DMS 273 treated with DMSO at 0.1 percent for 48 hours (cell line): Measurements from ENCODE around the gene GPRIN1.
A peak's percentile ranks its signal among the peaks of the same experiment; 100 is the strongest.

Experiments
- DNase-seq: peaks from one replicate; lab custom pipeline; 2025; lab: John Stamatoyannopoulos, UW

GPRIN1 gene

DNA sequence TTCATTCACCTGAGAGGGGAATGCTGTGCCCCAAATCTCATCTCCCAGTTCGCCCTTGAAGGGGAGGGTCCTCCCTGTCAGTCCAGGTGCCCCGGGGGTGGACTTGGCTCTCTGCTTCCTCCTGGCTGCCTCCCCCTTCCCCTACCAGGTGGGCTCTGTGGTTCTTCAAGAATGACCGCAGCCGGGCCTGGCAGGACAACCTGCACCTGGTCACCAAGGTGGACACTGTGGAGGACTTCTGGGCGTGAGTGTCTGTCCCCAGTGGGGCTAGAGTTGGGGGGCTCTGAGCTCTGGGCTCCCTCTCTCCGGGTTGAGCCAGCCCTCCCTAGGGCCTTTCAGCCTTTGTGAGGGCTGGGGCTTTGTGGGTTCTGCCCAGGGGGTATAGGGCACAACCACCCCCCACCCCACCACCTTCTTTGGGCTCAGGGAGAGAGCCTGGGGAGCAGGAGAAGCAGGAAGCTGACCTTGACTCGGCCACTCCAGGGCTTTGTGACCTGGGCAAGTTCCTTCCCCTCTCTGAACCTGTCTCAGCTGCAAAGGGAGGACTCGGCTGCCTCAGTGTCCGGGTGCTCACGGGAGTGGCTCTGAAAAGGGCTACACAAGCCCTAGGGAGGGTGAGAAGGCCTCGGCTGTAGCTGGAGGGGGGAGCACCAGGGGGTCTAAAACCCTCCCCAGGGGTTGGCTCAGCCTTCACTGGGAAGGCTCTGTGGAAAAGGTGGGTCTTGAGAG, 33.7 kb upstream of the GPRIN1 start:
- DNase-seq = no peak

- DNase-seq = no peak
These were observed 32.9 kb upstream of the GPRIN1 start for GRCh38 chr5:176642675-176643490.

DNA sequence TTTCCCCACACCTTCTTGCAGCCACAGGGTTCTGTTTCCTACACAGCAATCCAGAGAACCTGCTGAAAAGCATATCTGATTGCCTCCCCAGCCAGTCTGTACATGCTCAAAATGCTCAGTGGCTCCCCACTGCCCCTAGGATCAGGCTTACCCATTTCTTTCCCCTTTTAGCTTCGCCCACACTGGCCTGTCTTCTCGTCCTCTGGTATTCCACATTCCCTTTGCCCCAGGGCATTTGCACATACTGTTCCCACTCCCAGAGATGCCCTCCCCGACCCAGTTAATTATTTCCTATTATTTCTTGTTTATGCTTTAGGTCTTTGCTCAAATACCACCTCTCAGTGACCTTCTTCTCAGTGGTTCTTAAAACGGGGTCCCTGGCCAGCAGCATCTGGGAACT, 30.7 kb upstream of the GPRIN1 start:
- no peak for DNase-seq

GRCh38 chr5:176639981-176640380, 30.0 kb upstream of the GPRIN1 start:
- DNase-seq = peak; percentile 92

- DNase-seq = no peak
These were observed 29.3 kb upstream of the GPRIN1 start for GRCh38 chr5:176639208-176639607.

- no peak for DNase-seq
These were observed 28.5 kb upstream of the GPRIN1 start for GRCh38 chr5:176638437-176638836.

DNA sequence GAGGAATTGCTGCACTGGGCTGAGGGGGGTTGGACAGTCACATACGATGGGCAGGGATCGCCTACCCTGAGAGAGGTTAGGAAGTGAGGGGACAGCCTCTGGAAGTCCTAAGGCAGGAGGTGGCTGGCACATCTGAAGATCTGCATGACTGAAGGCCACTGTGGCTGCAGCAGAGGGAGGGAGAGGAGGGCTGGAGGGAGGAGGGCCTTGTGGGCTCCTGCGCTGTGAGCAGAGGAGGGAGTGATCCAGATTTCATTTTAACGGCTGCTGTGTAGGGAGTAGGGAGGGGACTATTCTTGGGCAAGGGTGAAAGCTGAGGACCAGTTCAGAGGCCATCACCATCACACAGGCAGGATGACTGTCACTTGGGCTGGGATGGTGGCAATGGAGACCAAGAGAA, 27.6 kb upstream of the GPRIN1 start:
- DNase-seq = no peak

DNA sequence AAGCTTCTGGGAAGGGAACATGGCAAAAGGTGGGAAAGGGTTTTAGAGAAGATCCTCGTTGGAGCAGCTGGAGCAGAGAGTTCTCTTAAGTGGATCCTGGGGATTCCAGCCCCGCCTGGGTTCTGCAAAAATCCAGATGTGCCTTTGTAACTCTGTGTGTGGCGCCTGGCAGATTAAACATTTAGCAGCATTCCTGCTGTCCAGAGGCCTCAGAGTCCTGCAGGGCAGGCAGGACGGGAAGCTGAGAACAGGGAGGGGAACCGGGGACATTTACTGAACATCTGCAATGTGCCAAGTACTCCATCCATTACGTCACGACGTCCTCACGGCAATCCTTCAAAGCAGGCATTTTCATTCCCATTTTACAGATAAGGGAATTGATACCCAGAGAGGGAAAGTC, 26.5 kb upstream of the GPRIN1 start:
- DNase-seq = no peak

DNA sequence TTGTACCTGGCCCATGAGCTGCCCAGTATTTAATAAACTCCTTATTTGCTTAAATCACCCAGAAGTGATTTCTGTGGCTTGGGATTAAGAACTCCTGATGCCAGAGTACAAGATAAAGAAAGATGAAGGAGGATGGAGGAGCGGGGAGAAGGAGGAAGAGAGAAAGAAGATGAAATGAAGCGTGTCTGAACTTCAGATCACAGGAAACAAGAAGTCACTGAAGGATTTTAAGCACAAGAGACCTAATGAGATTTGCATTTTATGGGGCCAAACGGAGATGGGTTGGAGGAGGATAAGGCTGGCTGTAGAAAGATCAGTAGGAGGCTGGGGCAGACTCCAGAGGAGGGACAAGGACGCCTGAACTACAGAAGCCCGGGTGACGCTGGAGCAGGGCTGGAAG, 23.6 kb upstream of the GPRIN1 start:
- no peak for DNase-seq

DNA sequence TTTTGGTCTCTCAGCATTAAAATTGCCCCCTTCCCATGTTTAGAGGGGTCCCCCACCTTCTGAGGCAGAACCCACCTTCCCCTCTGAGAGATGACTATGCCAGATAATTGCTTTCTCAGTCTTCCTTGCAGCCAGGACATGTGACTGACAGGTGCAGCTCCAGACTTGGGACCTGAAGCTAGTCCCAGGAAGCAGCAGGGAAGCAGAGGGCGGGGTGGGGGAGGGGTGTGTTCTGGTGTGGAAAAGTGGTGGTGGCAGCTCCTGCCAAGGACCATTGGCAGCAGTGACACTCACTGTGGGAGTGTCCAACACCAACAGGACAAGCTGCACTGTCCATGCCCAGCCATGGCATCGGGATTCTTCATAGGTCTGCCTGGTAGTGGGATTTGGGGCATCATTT, 22.8 kb upstream of the GPRIN1 start:
- DNase-seq = no peak

GRCh38 chr5:176631383-176632200, 21.6 kb upstream of the GPRIN1 start:
- no peak for DNase-seq

DNA sequence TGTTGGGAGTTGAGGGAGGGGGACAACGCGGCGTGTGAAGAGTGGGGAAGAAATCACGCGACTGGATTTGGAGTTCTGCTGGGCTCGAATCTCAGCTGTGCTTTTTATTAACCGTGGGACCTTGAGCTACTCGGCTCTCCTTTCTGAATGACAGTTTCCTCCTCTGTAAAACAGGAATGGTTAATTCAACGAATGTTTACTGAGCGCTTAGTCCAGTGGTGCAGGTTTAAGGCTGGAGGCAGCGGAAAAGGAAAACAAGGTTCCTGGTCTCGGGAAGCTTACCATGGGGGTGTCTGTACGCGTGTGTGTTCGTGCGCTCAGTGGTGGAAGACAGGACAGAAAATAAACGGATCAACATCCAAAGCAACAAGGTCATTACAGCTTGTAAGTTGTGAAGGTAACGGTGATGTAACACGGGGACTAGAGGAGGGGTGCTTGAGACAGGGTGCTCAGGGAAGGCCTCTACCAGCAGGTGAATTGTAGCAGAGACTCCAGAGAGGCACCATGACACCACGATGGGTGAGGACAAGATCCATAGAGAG, 20.8 kb upstream of the GPRIN1 start:
- DNase-seq = no peak

GRCh38 chr5:176629853-176630680, 20.1 kb upstream of the GPRIN1 start, which contains the start of the genes EIF4E1B and SNCB:
EIF4E1B (plus strand) TSS chr5:176630675; CDS start chr5:176642788, 12,113 bp downstream.
SNCB (minus strand) TSS chr5:176630534; CDS start chr5:176629654, 880 bp downstream.
- DNase-seq = peak; percentile 10

GRCh38 chr5:176629317-176629852, 19.4 kb upstream of the GPRIN1 start:
- no peak for DNase-seq

DNA sequence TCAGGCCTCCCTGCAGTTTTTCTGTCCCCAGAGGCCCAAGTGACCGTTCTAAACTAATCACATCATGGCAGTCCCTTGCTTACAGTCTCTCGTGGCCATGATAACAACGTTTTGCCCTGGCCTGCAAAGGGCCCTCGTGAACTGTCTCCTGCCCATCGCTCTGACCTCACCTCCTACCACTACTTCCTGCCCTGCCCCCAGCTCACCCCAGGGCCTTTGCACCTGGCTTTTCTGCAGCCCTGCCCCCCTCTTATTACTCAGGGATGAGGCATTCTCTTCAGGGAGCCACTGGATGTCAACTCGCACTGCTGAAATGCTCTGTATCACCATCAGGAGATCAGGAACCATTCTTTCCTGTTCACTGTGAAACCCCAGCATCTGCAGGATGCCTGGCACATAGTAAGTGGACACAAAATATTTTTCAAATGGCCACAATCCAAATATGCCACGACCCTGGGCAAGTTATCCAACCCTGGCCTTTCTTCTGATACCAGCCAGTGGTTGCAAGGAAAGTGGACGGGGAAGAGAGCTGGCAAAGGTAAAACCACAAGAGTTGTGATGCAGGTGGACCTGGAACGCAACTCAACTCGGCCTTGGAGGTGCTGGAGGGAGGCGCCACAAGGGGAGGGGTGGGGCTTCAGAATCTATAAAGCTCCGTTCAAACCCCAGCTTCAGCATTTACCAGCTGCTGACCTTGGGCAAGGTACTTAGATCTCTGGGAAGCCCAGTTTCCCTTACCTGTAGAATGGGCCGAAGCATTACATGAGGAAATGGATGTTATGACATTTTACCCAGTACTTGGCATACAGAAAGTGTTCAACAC, 18.7 kb upstream of the GPRIN1 start:
- DNase-seq = no peak

DNA sequence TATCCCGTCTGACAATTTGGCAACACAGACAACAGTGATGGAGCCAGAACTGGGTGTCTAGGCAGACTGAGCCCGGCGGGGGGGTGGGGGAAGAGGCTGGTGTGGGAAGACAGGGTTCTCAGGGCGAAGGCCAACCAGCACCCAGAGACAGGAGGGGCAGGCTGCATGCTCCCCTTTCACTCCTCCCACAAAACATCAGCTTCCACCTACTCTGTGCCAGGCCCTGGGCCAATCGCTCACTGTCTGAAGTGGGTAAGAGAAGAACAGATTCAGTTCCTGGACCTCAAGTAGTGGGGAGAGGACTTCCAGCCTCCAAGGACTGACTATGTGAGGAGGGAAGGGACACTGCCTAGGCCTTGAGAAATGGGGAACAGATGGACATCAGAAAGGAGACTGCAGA, 17.6 kb upstream of the GPRIN1 start:
- no peak for DNase-seq

DNA sequence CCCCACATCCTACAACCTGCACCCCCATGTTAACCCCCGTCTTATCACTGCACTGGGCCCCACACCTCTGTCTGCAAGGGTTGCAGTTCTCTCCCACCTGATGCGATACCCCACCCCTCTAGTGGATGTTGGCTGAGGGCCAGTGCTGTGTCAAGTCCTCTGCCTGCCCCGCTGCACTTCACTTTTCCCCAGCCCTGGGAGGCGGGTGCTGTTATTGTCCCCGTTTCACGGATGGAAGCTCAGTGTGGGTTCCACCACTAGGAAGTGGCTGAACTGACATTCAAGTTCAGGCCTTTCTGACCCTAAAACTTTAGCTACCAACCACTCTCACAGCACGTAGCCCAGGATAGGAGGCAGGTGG, 16.9 kb upstream of the GPRIN1 start:
- DNase-seq = no peak

GRCh38 chr5:176625966-176626875, 16.3 kb upstream of the GPRIN1 start:
- DNase-seq = no peak

DNA sequence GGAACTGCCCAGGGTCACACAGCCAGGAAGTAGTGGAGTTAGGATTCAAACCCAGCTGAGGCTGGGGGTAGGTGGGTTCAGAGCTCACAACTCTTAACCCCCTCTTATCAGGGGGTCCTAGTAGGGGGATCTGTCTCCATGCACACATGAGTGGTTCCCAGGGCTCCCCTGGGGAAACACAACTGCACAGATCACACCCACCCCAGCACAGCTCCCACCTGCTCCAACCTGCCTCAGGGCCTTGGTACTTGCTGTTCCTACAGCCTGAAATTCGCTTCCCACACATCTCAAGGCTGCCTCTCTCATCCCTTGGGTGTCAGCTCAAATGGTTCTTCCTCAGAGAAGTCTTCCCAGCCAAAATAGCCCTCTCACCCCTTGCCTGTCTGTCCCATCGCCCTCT, 15.6 kb upstream of the GPRIN1 start:
- no peak for DNase-seq
